IPS DF 19.7 (cell line): ENCODE measurements around the gene VEZT.

Experiments
- DNase-seq: peaks from one replicate; pipeline ENCODE4 v3.0.0-alpha.2; 2013; ENCODE audit warnings: low read depth, low spot score

The VEZT gene

GRCh38 chr12:95198914-95199313 is 18.7 kb upstream of the VEZT start:
- no peak for DNase-seq

GRCh38 chr12:95200128-95200894 is 17.3 kb upstream of the VEZT start:
- DNase-seq = no peak

GRCh38 chr12:95201056-95201670 is 16.4 kb upstream of the VEZT start:
- DNase-seq = no peak

GRCh38 chr12:95202691-95203486 is 14.7 kb upstream of the VEZT start:
- DNase-seq = no peak

- no peak for DNase-seq
Measured at GRCh38 chr12:95203487-95204030, 14.0 kb upstream of the VEZT start.

GRCh38 chr12:95204141-95204866 is 13.3 kb upstream of the VEZT start:
- DNase-seq = no peak

GRCh38 chr12:95205016-95205624 is 12.5 kb upstream of the VEZT start:
- no peak for DNase-seq

- DNase-seq = no peak
Measured at GRCh38 chr12:95205685-95206084, 11.9 kb upstream of the VEZT start.

- no peak for DNase-seq
Measured at GRCh38 chr12:95206916-95207315, 10.7 kb upstream of the VEZT start.

GRCh38 chr12:95207407-95207806 is 10.2 kb upstream of the VEZT start:
- no peak for DNase-seq

GRCh38 chr12:95208678-95209077 is 8.9 kb upstream of the VEZT start:
- no peak for DNase-seq

GRCh38 chr12:95212586-95212985 is 5.0 kb upstream of the VEZT start:
- DNase-seq = no peak

- no peak for DNase-seq
Measured at GRCh38 chr12:95213119-95213518, 4.5 kb upstream of the VEZT start.

GRCh38 chr12:95213928-95214327 is 3.7 kb upstream of the VEZT start:
- DNase-seq = no peak

GRCh38 chr12:95214466-95214865 is 3.1 kb upstream of the VEZT start:
- no peak for DNase-seq

GRCh38 chr12:95215949-95216348 is 1.7 kb upstream of the VEZT start:
- DNase-seq = no peak

GRCh38 chr12:95216711-95217376 is 763 bp upstream of the VEZT start:
- no peak for DNase-seq

- no peak for DNase-seq
Measured at GRCh38 chr12:95218150-95219133, 835 bp downstream of the VEZT start.

GRCh38 chr12:95220190-95220589 is 2.6 kb downstream of the VEZT start:
- no peak for DNase-seq
